ENCODE data around the gene FUS. TPM values are rescaled to one million over a fixed set of nuclear protein-coding genes. Genes with fewer than 3 reads are reported as not detected.

Gene FUS
- total RNA-seq, 2 donors from 2014 or later, result 134 to 252 TPM

DNA sequence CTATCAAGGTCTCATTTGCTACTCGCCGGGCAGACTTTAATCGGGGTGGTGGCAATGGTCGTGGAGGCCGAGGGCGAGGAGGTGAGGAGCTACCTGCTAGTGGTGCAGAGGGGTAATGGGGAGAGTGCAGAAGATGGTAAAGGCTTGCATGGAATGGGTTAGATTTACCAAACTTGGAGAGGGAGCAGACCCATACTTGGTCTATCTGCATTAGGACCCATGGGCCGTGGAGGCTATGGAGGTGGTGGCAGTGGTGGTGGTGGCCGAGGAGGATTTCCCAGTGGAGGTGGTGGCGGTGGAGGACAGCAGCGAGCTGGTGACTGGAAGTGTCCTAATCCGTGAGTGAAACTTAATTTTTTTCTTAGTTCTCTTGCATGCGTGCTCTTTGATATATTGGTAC is 10.1 kb downstream of the FUS start:
- intact Hi-C loops (cut with DNase I), result no loop called here
- TF ChIP-seq, protein P1, sequence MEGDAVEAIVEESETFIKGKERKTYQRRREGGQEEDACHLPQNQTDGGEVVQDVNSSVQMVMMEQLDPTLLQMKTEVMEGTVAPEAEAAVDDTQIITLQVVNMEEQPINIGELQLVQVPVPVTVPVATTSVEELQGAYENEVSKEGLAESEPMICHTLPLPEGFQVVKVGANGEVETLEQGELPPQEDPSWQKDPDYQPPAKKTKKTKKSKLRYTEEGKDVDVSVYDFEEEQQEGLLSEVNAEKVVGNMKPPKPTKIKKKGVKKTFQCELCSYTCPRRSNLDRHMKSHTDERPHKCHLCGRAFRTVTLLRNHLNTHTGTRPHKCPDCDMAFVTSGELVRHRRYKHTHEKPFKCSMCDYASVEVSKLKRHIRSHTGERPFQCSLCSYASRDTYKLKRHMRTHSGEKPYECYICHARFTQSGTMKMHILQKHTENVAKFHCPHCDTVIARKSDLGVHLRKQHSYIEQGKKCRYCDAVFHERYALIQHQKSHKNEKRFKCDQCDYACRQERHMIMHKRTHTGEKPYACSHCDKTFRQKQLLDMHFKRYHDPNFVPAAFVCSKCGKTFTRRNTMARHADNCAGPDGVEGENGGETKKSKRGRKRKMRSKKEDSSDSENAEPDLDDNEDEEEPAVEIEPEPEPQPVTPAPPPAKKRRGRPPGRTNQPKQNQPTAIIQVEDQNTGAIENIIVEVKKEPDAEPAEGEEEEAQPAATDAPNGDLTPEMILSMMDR (IDR thresholded peaks at IDR 0.05), result no peak
- Histone ChIP-seq H3K36me3 (peaks cover 47% of the 10 kb centered on the region), H3K4me1 (no peaks in the 10 kb centered on the region), H3K27ac (no peak overlapping the region), H3K9ac (ENCODE audit: low read depth in 2 of 2, low read length in 2 of 2) (no peak overlapping the region), H3K4me3 (no peak overlapping the region), H3K27me3 (no peaks in the 10 kb centered on the region), H3K9me3 (no peaks in the 10 kb centered on the region)
- no peak for DNase-seq

DNA sequence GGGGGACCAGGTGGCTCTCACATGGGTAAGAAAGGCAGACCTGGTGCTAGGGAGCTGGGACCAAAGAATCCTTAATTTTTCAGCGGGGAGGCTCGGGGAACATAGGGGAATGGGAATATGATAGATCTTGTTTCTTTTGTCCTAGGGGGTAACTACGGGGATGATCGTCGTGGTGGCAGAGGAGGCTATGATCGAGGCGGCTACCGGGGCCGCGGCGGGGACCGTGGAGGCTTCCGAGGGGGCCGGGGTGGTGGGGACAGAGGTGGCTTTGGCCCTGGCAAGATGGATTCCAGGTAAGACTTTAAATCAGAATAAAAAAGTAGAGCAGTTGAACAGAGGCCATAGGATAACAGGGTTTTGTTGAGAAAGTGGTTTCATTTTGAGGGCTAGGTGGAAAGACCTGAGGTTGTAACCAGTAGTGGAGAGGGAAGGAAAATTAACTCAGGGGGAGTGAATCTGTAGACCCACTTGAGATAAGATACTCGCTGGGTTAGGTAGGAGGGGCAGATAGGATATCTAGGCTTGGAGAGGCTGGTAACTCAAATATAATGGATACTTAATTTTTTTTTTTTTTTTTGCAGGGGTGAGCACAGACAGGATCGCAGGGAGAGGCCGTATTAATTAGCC is 11.0 kb downstream of the FUS start:
- DNase-seq, result no peak
- no peak overlapping the region for H3K9ac ChIP-seq (ENCODE audit: low read depth in 2 of 2, low read length in 2 of 2)
- H3K27ac ChIP-seq, result no peak overlapping the region
- peaks cover 41% of the 10 kb centered on the region for H3K36me3 ChIP-seq
- H3K9me3 ChIP-seq, result no peaks in the 10 kb centered on the region
- no peaks in the 10 kb centered on the region for H3K4me1 ChIP-seq
- no peak overlapping the region for H3K4me3 ChIP-seq
- TF ChIP-seq, protein P1 (IDR thresholded peaks at IDR 0.05), result no peak
- intact Hi-C loops (cut with DNase I), result no loop called here
- no peaks in the 10 kb centered on the region for H3K27me3 ChIP-seq

DNA sequence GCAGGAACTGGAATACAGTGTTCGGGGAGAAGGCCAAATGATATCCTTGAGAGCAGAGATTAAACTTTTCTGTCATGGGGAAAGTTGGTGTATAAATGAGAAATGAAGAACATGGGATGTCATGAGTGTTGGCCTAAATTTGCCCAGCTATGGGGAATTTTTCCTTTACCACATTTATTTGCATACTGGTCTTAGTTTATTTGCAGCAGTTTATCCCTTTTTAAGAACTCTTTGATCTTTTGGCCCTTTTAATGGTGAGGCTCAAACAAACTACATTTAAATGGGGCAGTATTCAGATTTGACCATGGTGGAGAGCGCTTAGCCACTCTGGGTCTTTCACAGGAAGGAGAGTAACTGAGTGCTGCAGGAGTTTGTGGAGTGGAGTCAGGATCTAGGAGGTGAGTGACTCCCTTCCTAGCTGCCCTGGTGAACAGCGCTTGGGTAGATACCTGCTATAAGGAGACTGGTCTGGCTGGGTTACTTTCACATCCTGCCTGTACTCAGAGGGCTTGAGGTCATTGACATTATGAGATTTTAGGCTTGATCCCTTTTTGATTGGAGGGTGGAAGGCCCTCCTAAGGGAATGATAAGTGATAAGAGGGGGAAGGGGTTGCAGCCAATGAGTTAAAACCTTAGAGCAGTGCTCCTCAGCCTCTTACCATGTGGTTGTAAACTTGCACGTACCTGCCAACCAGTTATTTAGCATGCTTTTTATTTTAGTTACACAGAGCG is 11.9 kb downstream of the FUS start:
- intact Hi-C loops (cut with DNase I), result no loop called here
- TF ChIP-seq, protein P1 (IDR thresholded peaks at IDR 0.05), result no peak
- Histone ChIP-seq H3K9me3 (no peaks in the 10 kb centered on the region), H3K27me3 (no peaks in the 10 kb centered on the region), H3K36me3 (peaks cover 38% of the 10 kb centered on the region), H3K27ac (no peak overlapping the region), H3K4me3 (no peak overlapping the region), H3K9ac (ENCODE audit: low read depth in 2 of 2, low read length in 2 of 2) (no peak overlapping the region), H3K4me1 (no peaks in the 10 kb centered on the region)
- no peak for DNase-seq

DNA sequence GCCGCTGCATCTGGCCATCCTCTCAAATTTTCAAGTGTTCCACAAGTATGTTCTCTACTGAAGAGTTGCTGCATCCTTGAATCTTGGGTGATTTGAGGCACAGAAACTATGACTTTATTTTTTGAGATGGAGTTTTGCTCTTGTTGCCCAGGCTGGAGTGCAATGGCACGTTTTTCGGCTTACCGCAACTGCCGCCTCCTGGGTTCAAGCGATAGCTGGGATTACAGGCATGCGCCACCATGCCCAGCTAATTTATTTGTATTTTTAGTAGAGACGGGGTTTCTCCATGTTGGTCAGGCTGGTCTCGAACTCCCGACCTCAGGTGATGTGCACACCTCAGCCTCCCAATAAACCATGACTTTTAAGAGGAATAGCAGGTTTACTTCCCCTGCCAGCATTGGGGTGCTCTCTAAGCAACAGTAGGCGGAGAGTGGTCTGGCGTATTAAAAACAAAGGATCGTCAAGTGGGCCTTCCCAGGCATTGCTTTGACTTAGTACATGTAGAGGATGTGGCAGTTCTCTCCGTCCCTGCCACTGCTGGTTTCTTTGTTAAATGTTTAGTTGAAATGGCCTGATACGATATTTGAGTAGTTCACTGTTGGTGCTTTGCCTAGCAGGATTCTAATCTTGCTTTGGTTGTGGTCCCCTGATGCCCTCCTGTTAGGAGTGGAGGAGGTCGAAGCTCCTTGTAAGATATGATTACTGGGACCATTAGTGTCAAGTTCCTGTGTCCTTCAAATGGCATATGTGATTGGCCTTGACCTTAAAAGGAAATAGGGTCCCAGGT is 13.1 kb downstream of the FUS start:
- Histone ChIP-seq H3K4me1 (no peaks in the 10 kb centered on the region), H3K4me3 (no peak overlapping the region), H3K27ac (no peak overlapping the region), H3K36me3 (peaks cover 27% of the 10 kb centered on the region), H3K27me3 (no peaks in the 10 kb centered on the region), H3K9ac (ENCODE audit: low read depth in 2 of 2, low read length in 2 of 2) (no peak overlapping the region), H3K9me3 (no peaks in the 10 kb centered on the region)
- TF ChIP-seq, protein P1 (IDR thresholded peaks at IDR 0.05), result no peak
- intact Hi-C loops (cut with DNase I), result no loop called here
- DNase-seq, result no peak

DNA sequence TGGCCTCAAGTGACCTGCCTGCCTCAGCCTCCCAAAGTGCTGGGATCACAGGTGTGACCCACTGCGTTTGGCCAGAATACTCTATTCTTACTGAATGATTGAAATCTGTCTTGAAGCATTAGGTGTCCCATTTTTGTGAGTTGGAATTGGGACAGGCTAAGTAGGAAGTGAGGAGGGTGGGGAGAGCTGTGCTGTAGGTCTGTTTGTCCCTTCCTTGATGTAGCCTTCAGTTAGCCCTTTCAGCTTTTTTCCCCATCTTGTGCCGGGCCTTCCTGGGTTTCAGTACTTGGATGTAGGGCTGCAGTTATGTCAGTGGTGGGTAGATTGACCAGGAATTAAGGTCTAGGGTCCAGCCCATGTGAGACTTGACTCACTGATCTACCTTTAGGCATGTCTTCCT is 13.9 kb downstream of the FUS start:
- Histone ChIP-seq H3K9ac (ENCODE audit: low read depth in 2 of 2, low read length in 2 of 2) (no peak overlapping the region), H3K27ac (no peak overlapping the region), H3K36me3 (peaks cover 26% of the 10 kb centered on the region), H3K4me1 (no peaks in the 10 kb centered on the region), H3K9me3 (no peaks in the 10 kb centered on the region), H3K4me3 (no peak overlapping the region), H3K27me3 (no peaks in the 10 kb centered on the region)
- no peak for DNase-seq
- TF ChIP-seq, protein P1 (IDR thresholded peaks at IDR 0.05), result no peak
- intact Hi-C loops (cut with DNase I), result no loop called here

Data from colonic mucosa (tissue), 4 donors.